ENCODE results near the gene MTFR1L.

DNA sequence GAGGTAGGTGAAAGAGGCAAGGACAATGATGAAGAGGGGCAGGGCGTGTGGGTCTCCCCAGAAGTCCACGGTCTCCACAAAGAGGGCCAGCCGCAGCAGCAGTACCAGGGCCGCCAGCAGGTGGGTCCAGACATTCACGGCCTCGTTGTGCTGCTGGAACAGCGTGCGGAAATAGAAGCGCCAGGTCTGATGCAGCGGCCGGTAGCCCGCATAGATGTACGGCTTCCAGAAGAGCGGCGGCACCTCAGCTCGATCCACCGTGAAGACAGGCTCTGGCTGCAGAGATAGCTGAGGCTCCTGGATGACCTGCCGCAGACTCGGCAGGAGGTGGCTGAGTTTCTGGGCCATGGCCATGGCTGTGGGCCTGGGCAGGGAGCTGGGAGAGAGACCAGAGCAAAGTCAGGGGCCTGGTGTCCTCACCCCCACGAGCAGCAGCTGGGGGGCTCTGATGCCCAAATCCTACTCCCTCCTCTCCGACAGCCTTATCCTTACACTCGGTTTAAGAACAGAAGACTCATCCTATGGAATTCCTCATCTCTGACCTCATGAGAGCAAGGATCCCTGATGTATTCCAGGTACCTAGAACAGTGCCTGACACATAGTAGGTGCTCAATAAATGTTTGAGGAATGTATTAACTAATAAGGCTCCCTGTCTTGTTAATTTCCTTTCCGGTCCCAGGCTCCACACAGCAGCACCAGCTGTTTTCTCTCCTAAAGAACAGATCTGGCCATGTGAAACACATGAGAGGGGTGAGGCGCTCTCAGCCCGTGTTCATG is 43.9 kb downstream of the MTFR1L start:
- TF ChIP-seq, protein P1, sequence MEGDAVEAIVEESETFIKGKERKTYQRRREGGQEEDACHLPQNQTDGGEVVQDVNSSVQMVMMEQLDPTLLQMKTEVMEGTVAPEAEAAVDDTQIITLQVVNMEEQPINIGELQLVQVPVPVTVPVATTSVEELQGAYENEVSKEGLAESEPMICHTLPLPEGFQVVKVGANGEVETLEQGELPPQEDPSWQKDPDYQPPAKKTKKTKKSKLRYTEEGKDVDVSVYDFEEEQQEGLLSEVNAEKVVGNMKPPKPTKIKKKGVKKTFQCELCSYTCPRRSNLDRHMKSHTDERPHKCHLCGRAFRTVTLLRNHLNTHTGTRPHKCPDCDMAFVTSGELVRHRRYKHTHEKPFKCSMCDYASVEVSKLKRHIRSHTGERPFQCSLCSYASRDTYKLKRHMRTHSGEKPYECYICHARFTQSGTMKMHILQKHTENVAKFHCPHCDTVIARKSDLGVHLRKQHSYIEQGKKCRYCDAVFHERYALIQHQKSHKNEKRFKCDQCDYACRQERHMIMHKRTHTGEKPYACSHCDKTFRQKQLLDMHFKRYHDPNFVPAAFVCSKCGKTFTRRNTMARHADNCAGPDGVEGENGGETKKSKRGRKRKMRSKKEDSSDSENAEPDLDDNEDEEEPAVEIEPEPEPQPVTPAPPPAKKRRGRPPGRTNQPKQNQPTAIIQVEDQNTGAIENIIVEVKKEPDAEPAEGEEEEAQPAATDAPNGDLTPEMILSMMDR (IDR thresholded peaks at IDR 0.05; ENCODE audit: low read depth, low read length), result no peak
- TF ChIP-seq MYC (IDR thresholded peaks at IDR 0.05; ENCODE audit: low read depth, low read length) (no peak), POLR2A (IDR thresholded peaks at IDR 0.05; ENCODE audit: extremely low read depth, insufficient read length) (no peak)
